Left lung (tissue), 10 donors: ENCODE measurements around the gene CPLX1. TPM values are rescaled to one million over a fixed set of nuclear protein-coding genes. Genes with fewer than 3 reads are reported as not detected.

Experiments
- ATAC-seq: fragments of 200-7000 bp; cut with Tn5 transposase; one replicate; pipeline ENCODE4 v1.9.1; 2020; ENCODE audit warnings: moderate library complexity
- DNase-seq, 4 donors: peaks; one replicate each; pipeline ENCODE4 v3.0.0-alpha.2; 2013 to 2020
- H3K27ac ChIP-seq, 2 donors: fragments of 200-600 bp; sonication (generic) in 1 of 2; one replicate each; pipeline versions ENCODE4 v1.5.0 to v1.8.0; 2020 to 2021
- H3K27me3 ChIP-seq, 2 donors: fragments of 200-600 bp; sonication (generic) in 1 of 2; one replicate each; pipeline versions ENCODE4 v1.5.0 to v1.8.0; 2020 to 2021
- H3K36me3 ChIP-seq, 2 donors: fragments of 200-600 bp; sonication (generic) in 1 of 2; one replicate each; pipeline versions ENCODE4 v1.5.0 to v1.8.0; 2020 to 2021
- H3K4me1 ChIP-seq, 2 donors: fragments of 200-600 bp; one replicate each; pipeline ENCODE4 v1.8.0; 2021
- H3K4me3 ChIP-seq, 2 donors: fragments of 200-600 bp; sonication (generic) in 1 of 2; one replicate each; pipeline versions ENCODE4 v1.5.0 to v1.8.0; 2020 to 2021; ENCODE audit warnings: mild to moderate bottlenecking in 1 of 2
- H3K9me3 ChIP-seq, 2 donors: fragments of 200-600 bp; sonication (generic) in 1 of 2; one replicate each; pipeline versions ENCODE4 v1.5.0 to v1.8.0; 2020 to 2021
- CTCF ChIP-seq, 2 donors: fragments of 200-600 bp; sonication (generic) in 1 of 2; IDR thresholded peaks; one replicate each; pipeline versions ENCODE4 v1.5.0 to v1.8.0; 2021; ENCODE audit warnings: antibody characterized with exemption in 2 of 2
- intact Hi-C, 2 donors: fragments of 100-400 bp; cut with DNase I; formaldehyde crosslinking; loops; one replicate each; pipeline versions ENCODE4 v1.11.2 to v1.14.2; 2022
- polyA plus RNA-seq, 6 donors: library from polyadenylated mRNA; unstranded; fragments of 120-200 nt; gene quantifications; one replicate each; pipeline ENCODE4 v1.2.1, GENCODE V29; 2013; ENCODE audit not compliant: insufficient read length in 6 of 6
- total RNA-seq, 2 donors: library from RNA; stranded (reverse); fragmentation: NEBNext Ultra II Directional; extraction: Animal tissue kit (Norgen Biotek cat#: 25700); gene quantifications; one replicate each; pipeline ENCODE4 v1.2.1, GENCODE V29; 2021
- donor health status: DM: no; HTN: yes; CAD: no.
- donor health status: DM: no; HTN: no; CAD: no.

CPLX1 gene
- total and polyA plus RNA-seq, 8 donors: 0.98 to 3.2 (median 1.5) TPM

GRCh38 chr4:851701-852430 is 25.9 kb upstream of the CPLX1 start:
- intact Hi-C loops: no loop called here
- Histone ChIP-seq H3K9me3 (no peaks in the 10 kb centered on the region), H3K4me1 (no peaks in the 10 kb centered on the region), H3K4me3 (no peak overlapping the region), H3K36me3 (peaks cover 0 to 85% of the 10 kb centered on the region in 2 donors), H3K27ac (no peak overlapping the region), H3K27me3 (no peaks in the 10 kb centered on the region)
- no peak for TF ChIP-seq CTCF (IDR thresholded peaks at IDR 0.05)
- ATAC-seq: no peak
- DNase-seq: peak in 1 of 4 donors; percentile 70

- intact Hi-C loops: no loop called here
- Histone ChIP-seq H3K9me3 (no peaks in the 10 kb centered on the region), H3K36me3 (peaks cover 0 to 79% of the 10 kb centered on the region in 2 donors), H3K27me3 (no peaks in the 10 kb centered on the region), H3K4me3 (no peak overlapping the region), H3K27ac (no peak overlapping the region), H3K4me1 (no peaks in the 10 kb centered on the region)
- DNase-seq (peak in 1 of 4 donors; percentile 42), ATAC-seq (no peak)
- no peak for TF ChIP-seq CTCF (IDR thresholded peaks at IDR 0.05)
These were observed 24.5 kb upstream of the CPLX1 start for GRCh38 chr4:850323-850945.

GRCh38 chr4:849478-850175 is 23.7 kb upstream of the CPLX1 start:
- peaks cover 0 to 71% of the 10 kb centered on the region in 2 donors for H3K36me3 ChIP-seq
- TF ChIP-seq CTCF (IDR thresholded peaks at IDR 0.05): no peak
- H3K4me1 ChIP-seq: no peaks in the 10 kb centered on the region
- peak in 1 of 4 donors; percentile 58 for DNase-seq
- H3K27me3 ChIP-seq: no peaks in the 10 kb centered on the region
- no peak overlapping the region for H3K4me3 ChIP-seq
- no peak for ATAC-seq
- no peak overlapping the region for H3K27ac ChIP-seq
- peaks cover 0 to 6% of the 10 kb centered on the region in 2 donors for H3K9me3 ChIP-seq
- intact Hi-C loops: no loop called here

GRCh38 chr4:848803-849477 is 23.0 kb upstream of the CPLX1 start:
- no peak for TF ChIP-seq CTCF (IDR thresholded peaks at IDR 0.05)
- Histone ChIP-seq H3K27me3 (no peaks in the 10 kb centered on the region), H3K36me3 (peaks cover 0 to 64% of the 10 kb centered on the region in 2 donors), H3K4me1 (no peaks in the 10 kb centered on the region), H3K9me3 (peaks cover 0 to 12% of the 10 kb centered on the region in 2 donors), H3K27ac (no peak overlapping the region), H3K4me3 (no peak overlapping the region)
- intact Hi-C loops: no loop called here
- ATAC-seq (no peak), DNase-seq (peak in 1 of 4 donors; percentile 60)
